NCI-H2227 (cell line): ENCODE data around the gene UNKL.

Experiments
- DNase-seq: peaks from one replicate; lab custom pipeline; 2025; ENCODE audit not compliant: unreplicated experiment; lab: John Stamatoyannopoulos, UW

UNKL gene

GRCh38 chr16:1414532-1415260 is at the start of gene UNKL:
Gene UNKL (minus strand): TSS chr16:1414704. CDS start chr16:1414691, 13 bp downstream.
- peak; percentile 80 for DNase-seq

GRCh38 chr16:1461146-1461545 is 46.6 kb upstream of the UNKL start:
- DNase-seq: no peak

GRCh38 chr16:1460602-1461138 is 46.2 kb upstream of the UNKL start:
- DNase-seq: no peak

- DNase-seq: no peak
Observed at GRCh38 chr16:1459967-1460366, 45.5 kb upstream of the UNKL start.

GRCh38 chr16:1458977-1459341 is 44.5 kb upstream of the UNKL start:
- no peak for DNase-seq

GRCh38 chr16:1458336-1458976 is 44.0 kb upstream of the UNKL start:
- DNase-seq: no peak

- DNase-seq: no peak
Observed at GRCh38 chr16:1457489-1458245, 43.2 kb upstream of the UNKL start.

GRCh38 chr16:1456951-1457350 is 42.4 kb upstream of the UNKL start:
- no peak for DNase-seq

- DNase-seq: no peak
Observed at GRCh38 chr16:1455190-1456171, 41.0 kb upstream of the UNKL start.

- DNase-seq: no peak
Observed at GRCh38 chr16:1454561-1454960, 40.1 kb upstream of the UNKL start.

- DNase-seq: no peak
Observed at GRCh38 chr16:1453316-1453715, 38.8 kb upstream of the UNKL start.

- DNase-seq: no peak
Observed at GRCh38 chr16:1452530-1452929, 38.0 kb upstream of the UNKL start.

GRCh38 chr16:1451702-1452392 is 37.3 kb upstream of the UNKL start:
- DNase-seq: no peak

GRCh38 chr16:1450841-1451240 is 36.3 kb upstream of the UNKL start:
- no peak for DNase-seq

- DNase-seq: no peak
Observed at GRCh38 chr16:1450218-1450617, 35.7 kb upstream of the UNKL start.

GRCh38 chr16:1449201-1449788 is 34.8 kb upstream of the UNKL start:
- no peak for DNase-seq

- no peak for DNase-seq
Observed at GRCh38 chr16:1448536-1449116, 34.1 kb upstream of the UNKL start.

- no peak for DNase-seq
Observed at GRCh38 chr16:1447965-1448364, 33.5 kb upstream of the UNKL start.
